Fibroblast of villous mesenchyme (primary cell): ENCODE data around the gene ASTL. TPM values are rescaled to one million over a fixed set of nuclear protein-coding genes. Genes with fewer than 3 reads are reported as not detected.

Source experiments
- DNase-seq: peaks from one replicate; pipeline ENCODE4 v3.0.0-alpha.2; 2010; ENCODE audit warnings: low read depth
- H3K4me3 ChIP-seq: 2 replicates; pipeline ENCODE4 v1.5.1; 2011; ENCODE audit warnings: low read depth, mild to moderate bottlenecking, low read length
- total RNA-seq: library from RNA; depleted of rRNA; stranded (reverse); fragments of >200 nt; gene quantifications from 2 replicates; pipeline ENCODE4 v1.2.3, GENCODE V29; 2012
- TF ChIP-seq, protein P1 (sequence below): IDR thresholded peaks from 2 replicates; pipeline ENCODE4 v1.5.1; 2012; ENCODE audit warnings: low read depth, mild to moderate bottlenecking, low read length; ENCODE audit not compliant: insufficient read depth

ASTL gene
- total RNA-seq, 1 donor = not detected

GRCh38 chr2:96103761-96104486 lies 34.4 kb downstream of the ASTL start:
- TF ChIP-seq, protein P1, sequence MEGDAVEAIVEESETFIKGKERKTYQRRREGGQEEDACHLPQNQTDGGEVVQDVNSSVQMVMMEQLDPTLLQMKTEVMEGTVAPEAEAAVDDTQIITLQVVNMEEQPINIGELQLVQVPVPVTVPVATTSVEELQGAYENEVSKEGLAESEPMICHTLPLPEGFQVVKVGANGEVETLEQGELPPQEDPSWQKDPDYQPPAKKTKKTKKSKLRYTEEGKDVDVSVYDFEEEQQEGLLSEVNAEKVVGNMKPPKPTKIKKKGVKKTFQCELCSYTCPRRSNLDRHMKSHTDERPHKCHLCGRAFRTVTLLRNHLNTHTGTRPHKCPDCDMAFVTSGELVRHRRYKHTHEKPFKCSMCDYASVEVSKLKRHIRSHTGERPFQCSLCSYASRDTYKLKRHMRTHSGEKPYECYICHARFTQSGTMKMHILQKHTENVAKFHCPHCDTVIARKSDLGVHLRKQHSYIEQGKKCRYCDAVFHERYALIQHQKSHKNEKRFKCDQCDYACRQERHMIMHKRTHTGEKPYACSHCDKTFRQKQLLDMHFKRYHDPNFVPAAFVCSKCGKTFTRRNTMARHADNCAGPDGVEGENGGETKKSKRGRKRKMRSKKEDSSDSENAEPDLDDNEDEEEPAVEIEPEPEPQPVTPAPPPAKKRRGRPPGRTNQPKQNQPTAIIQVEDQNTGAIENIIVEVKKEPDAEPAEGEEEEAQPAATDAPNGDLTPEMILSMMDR = no peak
- DNase-seq = no peak
- no peak overlapping the region for H3K4me3 ChIP-seq

DNA sequence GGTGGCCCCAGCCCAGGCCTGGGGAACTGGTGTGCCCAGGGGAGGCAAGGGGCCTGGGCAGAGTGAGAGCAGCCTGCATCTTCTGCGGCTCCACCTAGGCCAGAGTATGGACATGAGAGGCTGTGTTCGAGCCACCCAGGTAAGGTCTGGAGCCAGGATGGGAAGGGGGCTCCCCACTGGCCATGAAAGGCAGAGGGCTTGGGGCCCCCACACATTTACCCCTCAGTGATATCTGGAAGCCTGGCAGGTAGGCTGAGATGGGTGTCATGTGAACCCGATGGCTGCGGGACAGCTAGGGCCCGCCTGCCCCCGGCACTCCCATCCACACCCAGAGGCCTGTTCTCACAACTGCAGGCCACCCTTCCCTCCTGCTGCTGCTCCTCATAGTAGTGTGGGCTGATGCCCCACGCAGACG lies 35.1 kb downstream of the ASTL start:
- no peak overlapping the region for H3K4me3 ChIP-seq
- TF ChIP-seq, protein P1 = no peak
- DNase-seq = no peak

DNA sequence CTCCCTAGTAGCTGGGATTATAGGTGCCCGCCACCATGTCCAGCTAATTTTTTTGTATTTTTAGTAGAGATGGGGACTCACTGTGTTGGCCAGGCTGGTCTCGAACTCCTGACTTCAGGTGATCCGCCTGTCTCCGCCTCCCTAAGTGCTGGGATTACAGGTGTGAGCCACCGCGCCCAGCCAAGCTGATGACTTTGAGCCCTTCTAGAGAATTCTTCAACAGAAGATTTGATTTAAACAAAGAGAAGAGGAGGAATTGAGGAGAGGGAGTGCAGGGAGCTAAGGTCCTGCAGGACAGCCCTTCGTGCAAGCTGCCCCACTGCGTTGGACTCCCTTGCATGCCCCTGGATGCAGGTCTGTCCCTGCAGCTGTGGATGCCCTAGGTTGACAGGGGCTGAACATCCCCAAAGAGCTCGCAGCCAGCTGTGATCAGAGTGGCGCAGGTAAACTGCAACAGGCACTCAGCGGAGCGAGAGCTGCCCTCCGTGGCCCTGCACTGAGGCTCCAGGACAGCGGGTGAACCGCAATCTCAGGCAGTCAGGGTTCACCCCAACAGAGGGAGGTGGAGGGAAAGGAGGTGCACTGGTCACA lies 35.6 kb downstream of the ASTL start:
- DNase-seq = no peak

DNA sequence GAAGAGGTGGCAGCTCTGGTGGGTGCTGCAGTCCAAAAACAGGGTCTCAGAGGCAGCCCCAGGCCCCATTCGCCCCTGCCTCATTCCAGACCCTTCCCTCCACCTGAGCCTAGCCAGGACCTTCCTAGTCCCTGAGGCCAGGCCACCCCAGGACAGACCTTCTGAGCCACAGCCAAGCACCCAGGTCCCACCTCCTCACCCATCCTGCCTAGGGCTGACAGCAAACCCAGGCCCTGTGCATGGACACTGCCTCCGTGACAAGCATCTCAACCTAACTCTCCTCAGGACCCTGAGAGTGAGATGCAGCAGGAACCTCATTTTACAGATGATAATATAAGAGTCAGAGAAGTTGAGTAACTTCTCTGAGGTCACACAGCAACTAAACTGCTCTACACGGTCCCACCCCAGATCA lies 37.4 kb downstream of the ASTL start:
- DNase-seq = no peak
- TF ChIP-seq, protein P1 = no peak
- H3K4me3 ChIP-seq = no peak overlapping the region

More for the DNA sequence above, 35.6 kb downstream of the ASTL start:
- TF ChIP-seq, protein P1 = no peak
- no peak overlapping the region for H3K4me3 ChIP-seq

DNA sequence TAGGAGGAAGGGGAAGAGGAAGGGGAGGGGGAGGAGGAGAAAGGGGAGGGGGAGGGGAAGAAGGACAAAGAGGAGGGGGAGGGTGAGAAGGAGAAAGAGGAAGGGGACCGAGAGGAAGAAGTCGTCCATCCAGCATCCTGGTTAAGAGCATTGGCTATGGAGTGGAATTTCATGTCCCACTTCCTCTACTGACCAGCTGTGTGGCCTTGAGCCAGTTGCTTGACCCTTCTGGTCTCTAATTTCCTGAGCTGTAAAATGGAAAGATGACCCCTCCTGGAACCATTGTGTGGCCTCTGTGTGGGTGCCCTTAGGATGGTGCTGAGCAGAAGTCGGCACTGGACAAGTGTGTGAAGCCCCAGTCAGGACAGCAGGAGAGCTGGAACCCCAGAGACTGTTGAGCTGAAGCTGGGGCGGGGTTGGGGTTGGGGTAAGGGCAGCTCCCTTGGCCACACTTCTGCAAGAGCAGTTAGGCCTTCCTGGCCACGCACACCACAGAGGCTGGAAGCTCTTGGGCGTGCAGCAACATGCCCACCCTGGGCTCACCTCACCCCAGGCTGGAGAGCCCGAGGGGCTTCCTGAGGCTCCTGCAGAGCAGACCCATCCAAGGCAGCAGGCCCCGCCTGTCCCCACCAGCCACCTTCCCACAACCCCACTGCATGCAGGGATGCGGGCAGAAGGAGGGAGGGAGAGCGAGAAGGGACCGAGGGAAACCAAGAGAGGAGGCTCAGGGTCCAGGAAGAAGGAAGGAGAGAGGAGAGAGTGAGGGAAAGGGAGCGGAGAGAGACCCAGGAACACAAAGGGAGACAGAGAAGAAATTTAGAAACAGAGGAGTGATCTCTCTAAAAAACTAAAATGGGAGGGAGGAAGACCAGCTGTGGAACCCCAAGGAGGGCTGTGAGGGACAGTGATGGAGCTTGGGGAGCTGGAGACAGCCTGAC lies 38.2 kb downstream of the ASTL start:
- no peak overlapping the region for H3K4me3 ChIP-seq
- DNase-seq = no peak
- TF ChIP-seq, protein P1 = no peak

- TF ChIP-seq, protein P1 = no peak
- no peak for DNase-seq
Observed at GRCh38 chr2:96098900-96099590, 39.3 kb downstream of the ASTL start.

More at GRCh38 chr2:96098900-96099590, 39.3 kb downstream of the ASTL start:
- no peak overlapping the region for H3K4me3 ChIP-seq
